Measurements from ENCODE around the gene SEC62. TPM values are rescaled to one million over a fixed set of nuclear protein-coding genes. Genes with fewer than 3 reads are reported as not detected.

SEC62 gene
- total RNA-seq, 1 donor from 2014 or later = 27.1 TPM

DNA sequence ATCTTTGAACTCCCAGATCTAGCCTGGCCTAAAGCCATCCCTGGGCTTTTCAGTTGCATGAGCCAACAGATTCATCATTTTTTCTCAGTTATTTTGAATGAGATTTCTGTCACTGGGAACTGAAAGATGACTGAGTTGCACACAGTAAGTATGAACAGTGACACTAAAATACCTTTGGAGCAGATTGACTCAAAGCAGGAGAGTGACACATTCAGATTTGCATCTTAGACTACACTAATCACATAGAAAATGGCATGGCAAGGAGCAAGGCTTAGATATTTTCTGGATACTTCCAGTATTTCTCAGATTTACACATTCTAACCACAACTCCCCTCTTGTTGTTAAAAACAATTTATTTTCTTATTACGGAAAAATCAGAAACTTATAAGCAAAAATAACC lies 32.8 kb downstream of the SEC62 start:
- FAIRE-seq (no peak), DNase-seq (ENCODE audit: low read depth) (no peak)
- no peaks in the 10 kb centered on the region for H3K27me3 ChIP-seq (ENCODE audit: control insufficient read depth, insufficient read depth, low read length)
- H3K36me3 ChIP-seq (ENCODE audit: control insufficient read depth, insufficient read depth, low read length) = no peaks in the 10 kb centered on the region
- TF ChIP-seq, protein P1, sequence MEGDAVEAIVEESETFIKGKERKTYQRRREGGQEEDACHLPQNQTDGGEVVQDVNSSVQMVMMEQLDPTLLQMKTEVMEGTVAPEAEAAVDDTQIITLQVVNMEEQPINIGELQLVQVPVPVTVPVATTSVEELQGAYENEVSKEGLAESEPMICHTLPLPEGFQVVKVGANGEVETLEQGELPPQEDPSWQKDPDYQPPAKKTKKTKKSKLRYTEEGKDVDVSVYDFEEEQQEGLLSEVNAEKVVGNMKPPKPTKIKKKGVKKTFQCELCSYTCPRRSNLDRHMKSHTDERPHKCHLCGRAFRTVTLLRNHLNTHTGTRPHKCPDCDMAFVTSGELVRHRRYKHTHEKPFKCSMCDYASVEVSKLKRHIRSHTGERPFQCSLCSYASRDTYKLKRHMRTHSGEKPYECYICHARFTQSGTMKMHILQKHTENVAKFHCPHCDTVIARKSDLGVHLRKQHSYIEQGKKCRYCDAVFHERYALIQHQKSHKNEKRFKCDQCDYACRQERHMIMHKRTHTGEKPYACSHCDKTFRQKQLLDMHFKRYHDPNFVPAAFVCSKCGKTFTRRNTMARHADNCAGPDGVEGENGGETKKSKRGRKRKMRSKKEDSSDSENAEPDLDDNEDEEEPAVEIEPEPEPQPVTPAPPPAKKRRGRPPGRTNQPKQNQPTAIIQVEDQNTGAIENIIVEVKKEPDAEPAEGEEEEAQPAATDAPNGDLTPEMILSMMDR (IDR thresholded peaks at IDR 0.05; ENCODE audit: insufficient read depth, low read length, severe bottlenecking) = no peak
- H3K4me3 ChIP-seq (ENCODE audit: low read depth, low read length) = no peak overlapping the region

DNA sequence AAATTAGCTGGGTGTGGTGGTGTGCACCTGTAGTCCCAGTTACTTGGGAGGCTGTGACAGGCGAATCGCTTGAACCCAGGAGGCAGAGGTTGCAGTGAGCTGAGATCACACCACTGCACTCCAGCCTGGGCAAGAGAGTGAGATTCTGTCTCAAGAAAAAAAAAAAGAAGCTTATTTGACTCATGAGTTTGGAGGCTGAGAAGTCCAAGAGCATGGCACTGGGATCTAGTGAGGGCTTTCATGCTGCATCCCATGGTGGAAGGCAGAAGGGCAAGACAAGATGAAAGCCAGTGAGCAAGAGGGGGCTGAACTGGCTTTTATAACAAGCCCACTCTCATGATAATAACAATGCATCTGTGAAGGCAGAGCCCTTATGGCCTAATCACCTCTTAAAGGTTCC lies 33.4 kb downstream of the SEC62 start:
- TF ChIP-seq, protein P1 (IDR thresholded peaks at IDR 0.05; ENCODE audit: insufficient read depth, low read length, severe bottlenecking) = no peak
- no peaks in the 10 kb centered on the region for H3K27me3 ChIP-seq (ENCODE audit: control insufficient read depth, insufficient read depth, low read length)
- no peak for FAIRE-seq

DNA sequence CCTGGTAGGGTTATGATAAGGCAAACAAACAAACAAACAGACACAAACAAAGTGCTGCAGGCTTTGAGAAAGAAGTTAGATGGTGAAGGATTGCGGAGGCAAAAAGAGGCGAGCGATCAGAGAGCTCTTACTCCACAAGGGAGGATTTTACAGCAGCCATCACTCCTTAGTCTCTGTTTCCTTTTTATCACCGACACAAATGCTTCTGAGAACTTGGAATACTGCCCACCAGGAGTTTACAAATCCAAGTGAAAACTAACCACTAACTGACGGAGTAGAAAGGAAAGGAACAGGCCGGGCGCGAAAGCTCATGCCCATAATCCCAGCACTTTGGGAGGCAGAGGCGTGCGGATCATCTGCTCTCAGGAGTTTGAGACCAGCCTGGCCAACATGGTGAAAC lies 35.6 kb downstream of the SEC62 start:
- H3K27me3 ChIP-seq (ENCODE audit: control insufficient read depth, insufficient read depth, low read length) = no peaks in the 10 kb centered on the region
- FAIRE-seq = no peak
- TF ChIP-seq, protein P1 (IDR thresholded peaks at IDR 0.05; ENCODE audit: insufficient read depth, low read length, severe bottlenecking) = no peak
- H3K4me3 ChIP-seq (ENCODE audit: low read depth, low read length) = no peak overlapping the region
- no peaks in the 10 kb centered on the region for H3K36me3 ChIP-seq (ENCODE audit: control insufficient read depth, insufficient read depth, low read length)
- no peak for DNase-seq (ENCODE audit: low read depth)

More for the DNA sequence above, 33.4 kb downstream of the SEC62 start:
- H3K4me3 ChIP-seq (ENCODE audit: low read depth, low read length) = no peak overlapping the region
- no peak for DNase-seq (ENCODE audit: low read depth)
- no peaks in the 10 kb centered on the region for H3K36me3 ChIP-seq (ENCODE audit: control insufficient read depth, insufficient read depth, low read length)

DNA sequence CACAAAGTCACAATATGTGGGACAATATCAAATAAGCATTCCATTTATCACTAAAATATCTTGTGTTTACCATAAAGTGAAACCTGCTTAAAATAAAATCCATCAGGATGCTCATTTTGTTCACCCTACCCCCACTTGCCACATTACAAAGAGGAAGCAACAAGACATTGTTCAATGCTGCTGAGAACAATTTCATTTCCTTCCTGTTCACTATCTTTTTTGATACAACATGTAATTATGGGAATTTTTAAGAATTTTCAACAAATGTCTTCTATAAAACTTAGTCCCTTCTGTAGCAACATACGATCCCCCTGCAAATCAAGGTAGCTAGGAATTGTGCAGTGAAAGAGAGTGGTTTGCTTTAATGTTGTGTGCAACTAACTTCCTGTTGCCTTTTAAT lies 36.3 kb downstream of the SEC62 start:
- DNase-seq (ENCODE audit: low read depth) (no peak), FAIRE-seq (no peak)
- H3K36me3 ChIP-seq (ENCODE audit: control insufficient read depth, insufficient read depth, low read length) = no peaks in the 10 kb centered on the region
- H3K4me3 ChIP-seq (ENCODE audit: low read depth, low read length) = no peak overlapping the region
- H3K27me3 ChIP-seq (ENCODE audit: control insufficient read depth, insufficient read depth, low read length) = no peaks in the 10 kb centered on the region
- TF ChIP-seq, protein P1 (IDR thresholded peaks at IDR 0.05; ENCODE audit: insufficient read depth, low read length, severe bottlenecking) = no peak

DNA sequence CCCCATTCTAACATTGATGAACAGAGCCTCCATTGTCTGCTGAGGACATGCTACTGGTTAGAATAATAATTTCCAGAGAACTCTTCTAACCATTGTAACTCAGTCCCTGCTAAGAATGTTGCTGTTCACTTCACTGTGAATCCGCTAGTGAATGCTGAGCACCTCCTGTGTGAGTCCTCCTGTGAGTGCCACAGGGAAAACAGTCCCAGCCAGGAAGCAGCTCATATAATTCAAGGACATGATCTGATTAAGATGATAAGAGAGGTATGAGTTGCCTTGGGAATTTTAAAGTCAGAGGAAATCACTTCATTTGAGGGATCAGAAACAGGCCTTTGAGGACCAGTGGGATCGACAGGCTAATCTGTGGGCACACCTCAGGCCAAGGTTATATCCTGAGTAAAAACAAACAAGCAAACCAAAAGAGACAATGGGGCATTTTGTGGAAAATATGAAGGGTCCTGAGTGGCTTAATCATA lies 37.3 kb downstream of the SEC62 start:
- DNase-seq (ENCODE audit: low read depth) (no peak), FAIRE-seq (no peak)

More for the DNA sequence above, 37.3 kb downstream of the SEC62 start:
- Histone ChIP-seq H3K4me3 (ENCODE audit: low read depth, low read length) (no peak overlapping the region), H3K27me3 (ENCODE audit: control insufficient read depth, insufficient read depth, low read length) (no peaks in the 10 kb centered on the region), H3K36me3 (ENCODE audit: control insufficient read depth, insufficient read depth, low read length) (no peaks in the 10 kb centered on the region)
- TF ChIP-seq, protein P1 (IDR thresholded peaks at IDR 0.05; ENCODE audit: insufficient read depth, low read length, severe bottlenecking) = no peak
